ENCODE measurements around the gene MBD5. TPM values are rescaled to one million over a fixed set of nuclear protein-coding genes. Genes with fewer than 3 reads are reported as not detected.
"Not testable (repeated sequence)": the region's sequence is repeated elsewhere in the genome, so short reads cannot be mapped to it uniquely, and the experiment has no call there.

MBD5 gene
- total and polyA plus RNA-seq, 2 of the 4 experiments (the other 2 are of a cell fraction), result 9.8 to 14.2 TPM

GRCh38 chr2:148542614-148543013, 521.7 kb downstream of the MBD5 start:
- no peak overlapping the region for H4K91ac ChIP-seq (ENCODE audit: insufficient read depth, low read depth, low read length)
- no peaks in the 10 kb centered on the region for H3K4me1 ChIP-seq (ENCODE audit: control insufficient read depth, insufficient read depth, low read length)
- H3K9me3 ChIP-seq (ENCODE audit: control insufficient read depth, insufficient read depth, low read length), result no peaks in the 10 kb centered on the region
- no peak overlapping the region for H3K4me2 ChIP-seq (ENCODE audit: low read depth, low read length)
- no peak overlapping the region for H2BK5ac ChIP-seq (ENCODE audit: low read depth, low read length, poor library complexity, severe bottlenecking)
- no peak overlapping the region for H2BK120ac ChIP-seq (ENCODE audit: low read depth, low read length)
- no peak overlapping the region for H3K18ac ChIP-seq (ENCODE audit: low read depth, low read length)
- ATAC-seq (ENCODE audit: low read depth), result no peak
- no peak overlapping the region for H2AFZ ChIP-seq (replicated peaks; ENCODE audit: low read length, poor library complexity)
- TF ChIP-seq SMC3 (IDR thresholded peaks at IDR 0.05; ENCODE audit: low read depth, low read length), result no peak
- TF ChIP-seq ELK1 (IDR thresholded peaks at IDR 0.05; ENCODE audit: borderline replicate concordance, low read depth, low read length), result no peak
- TF ChIP-seq RAD21 (IDR thresholded peaks at IDR 0.05; ENCODE audit: low read length), result no peak
- no peak for TF ChIP-seq USF2 (IDR thresholded peaks at IDR 0.05; ENCODE audit: low read depth, low read length)
- TF ChIP-seq FOS (IDR thresholded peaks at IDR 0.05; ENCODE audit: low read depth, low read length), result no peak
- H2BK15ac ChIP-seq (ENCODE audit: low read depth, low read length), result no peak overlapping the region
- peaks cover 9% of the 10 kb centered on the region; the same call in 1 of the 2 replicates for H3K27me3 ChIP-seq (ENCODE audit: control insufficient read depth, insufficient read depth, low read length)
- no TSS peak for BruUV-seq (replicated peaks)
- no peak overlapping the region for H3K23ac ChIP-seq (ENCODE audit: low read depth, low read length)
- in situ Hi-C loops (cut with MboI; ENCODE audit: low sequenced_read_pairs) (no loop called here), dilution Hi-C loops (cut with HindIII; ENCODE audit: low sequenced_read_pairs, unreplicated experiment) (no loop called here), intact Hi-C loops (cut with micrococcal nuclease) (no loop called here)
- no peak overlapping the region for H3K9ac ChIP-seq (ENCODE audit: low read depth, low read length)
- H2AK9ac ChIP-seq (replicated peaks; ENCODE audit: low read depth, low read length, poor library complexity), result peak overlapping the region; percentile 24
- no peak overlapping the region for H3K27ac ChIP-seq (ENCODE audit: insufficient read depth, low read length)
- no peak overlapping the region for H3K14ac ChIP-seq (replicated peaks; ENCODE audit: low read depth, low read length)
- POLR2A ChIA-PET (ENCODE audit: unreplicated experiment), result no interaction called here
- CTCF ChIA-PET, result no interaction called here
- H4K20me1 ChIP-seq (ENCODE audit: insufficient read depth, low read length), result no peaks in the 10 kb centered on the region
- DNase-seq, result no peak
- H3K4ac ChIP-seq (ENCODE audit: low read depth, low read length), result no peak overlapping the region
- H3K79me1 ChIP-seq (ENCODE audit: low read depth in 1 of 2, low read length in 2 of 2), result no peaks in the 10 kb centered on the region
- H3K9me1 ChIP-seq (ENCODE audit: insufficient read depth, low read length), result no peaks in the 10 kb centered on the region
- no peak overlapping the region for H2AK5ac ChIP-seq (ENCODE audit: low read depth, low read length)
- H3K4me3 ChIP-seq (ENCODE audit: insufficient read depth, low read depth, low read length), result no peak overlapping the region
- H4K8ac ChIP-seq (ENCODE audit: low read depth in 2 of 2, low read length in 2 of 2), result no peak overlapping the region
- no peak overlapping the region for H3K56ac ChIP-seq (ENCODE audit: extremely low read depth, insufficient read depth, low read length)
- WGBS, 2 experiments (ENCODE audit: extremely low coverage in 2 of 2, insufficient read length in 1 of 2), result 40% methylated on average over 1 of the region's 6 CpGs; no CpG with 5 or more reads in 1 of the 2 experiments
- no peaks in the 10 kb centered on the region for H3K36me3 ChIP-seq (ENCODE audit: control insufficient read depth, insufficient read depth, low read length)
- no peak overlapping the region for H4K5ac ChIP-seq (ENCODE audit: low read depth, low read length)
- no peak overlapping the region for H2BK20ac ChIP-seq (ENCODE audit: low read depth, low read length)

GRCh38 chr2:148543088-148543540, 522.2 kb downstream of the MBD5 start:
- H3K36me3 ChIP-seq (ENCODE audit: control insufficient read depth, insufficient read depth, low read length); H2AFZ ChIP-seq (replicated peaks; ENCODE audit: low read length, poor library complexity); H3K18ac ChIP-seq (ENCODE audit: low read depth, low read length); H3K9ac ChIP-seq (ENCODE audit: low read depth, low read length); CTCF ChIA-PET; H3K9me1 ChIP-seq (ENCODE audit: insufficient read depth, low read length); H3K4me3 ChIP-seq (ENCODE audit: insufficient read depth, low read depth, low read length); H3K9me3 ChIP-seq (ENCODE audit: control insufficient read depth, insufficient read depth, low read length); H3K56ac ChIP-seq (ENCODE audit: extremely low read depth, insufficient read depth, low read length); H2BK5ac ChIP-seq (ENCODE audit: low read depth, low read length, poor library complexity, severe bottlenecking); H3K23ac ChIP-seq (ENCODE audit: low read depth, low read length); H4K91ac ChIP-seq (ENCODE audit: insufficient read depth, low read depth, low read length); DNase-seq; H3K27ac ChIP-seq (ENCODE audit: insufficient read depth, low read length); in situ Hi-C loops (cut with MboI; ENCODE audit: low sequenced_read_pairs); H3K4me1 ChIP-seq (ENCODE audit: control insufficient read depth, insufficient read depth, low read length); ATAC-seq (ENCODE audit: low read depth); H2BK20ac ChIP-seq (ENCODE audit: low read depth, low read length); H3K4me2 ChIP-seq (ENCODE audit: low read depth, low read length); H4K8ac ChIP-seq (ENCODE audit: low read depth in 2 of 2, low read length in 2 of 2); H3K4ac ChIP-seq (ENCODE audit: low read depth, low read length); H4K5ac ChIP-seq (ENCODE audit: low read depth, low read length); dilution Hi-C loops (cut with HindIII; ENCODE audit: low sequenced_read_pairs, unreplicated experiment); BruUV-seq (replicated peaks); H2BK15ac ChIP-seq (ENCODE audit: low read depth, low read length); H3K27me3 ChIP-seq (ENCODE audit: control insufficient read depth, insufficient read depth, low read length); H3K79me1 ChIP-seq (ENCODE audit: low read depth in 1 of 2, low read length in 2 of 2); H2AK9ac ChIP-seq (replicated peaks; ENCODE audit: low read depth, low read length, poor library complexity); POLR2A ChIA-PET (ENCODE audit: unreplicated experiment); H4K20me1 ChIP-seq (ENCODE audit: insufficient read depth, low read length); H2AK5ac ChIP-seq (ENCODE audit: low read depth, low read length); H3K14ac ChIP-seq (replicated peaks; ENCODE audit: low read depth, low read length); intact Hi-C loops (cut with micrococcal nuclease); H2BK120ac ChIP-seq (ENCODE audit: low read depth, low read length): not testable (repeated sequence)
- WGBS, 2 experiments (ENCODE audit: extremely low coverage in 2 of 2, insufficient read length in 1 of 2), result no CpG with 5 or more reads among the region's 5 CpGs

All from IMR-90 (cell line).